Fibroblast of lung (primary cell): ENCODE measurements around the gene TREM1. TPM values are rescaled to one million over a fixed set of nuclear protein-coding genes. Genes with fewer than 3 reads are reported as not detected.

Experiments used
- DNase-seq, 2 donors: peaks; one replicate each; pipeline versions ENCODE4 v3.0.0 to v3.0.0-alpha.2; 2010; ENCODE audit warnings: low read depth in 2 of 2
- H2AFZ ChIP-seq: 2 replicates; pipeline ENCODE4 v1.5.1; 2012; ENCODE audit warnings: low read length, control low read depth, inconsistent platforms
- H3K27ac ChIP-seq: 2 replicates; pipeline ENCODE4 v1.5.1; 2011; ENCODE audit warnings: low read length, control low read depth; ENCODE audit not compliant: insufficient read depth
- H3K27me3 ChIP-seq: 2 replicates; pipeline ENCODE4 v1.5.1; 2011; ENCODE audit warnings: mild to moderate bottlenecking, low read length; ENCODE audit not compliant: control insufficient read depth, insufficient read depth
- H3K36me3 ChIP-seq: 2 replicates; pipeline ENCODE4 v1.5.1; 2011; ENCODE audit warnings: low read length; ENCODE audit not compliant: control insufficient read depth, insufficient read depth
- H3K4me1 ChIP-seq: 2 replicates; pipeline ENCODE4 v1.5.1; 2011; ENCODE audit warnings: low read length; ENCODE audit not compliant: control insufficient read depth, insufficient read depth; ENCODE audit errors: extremely low read depth
- H3K4me2 ChIP-seq: 2 replicates; pipeline ENCODE4 v1.5.1; 2011; ENCODE audit warnings: low read length, control low read depth; ENCODE audit not compliant: insufficient read depth; ENCODE audit errors: extremely low read depth
- H3K4me3 ChIP-seq, 4 experiments: fragments of 200-600 bp in 1 of 4; sonication (generic) in 1 of 4; replicated peaks in 1 of 4; 2 replicates each; pipeline ENCODE4 v1.5.1; 2011 to 2016; ENCODE audit warnings: low read length in 4 of 4, low read depth in 3 of 4, mild to moderate bottlenecking in 3 of 4, control low read depth in 2 of 4, inconsistent platforms in 1 of 4, mixed read lengths in 1 of 4; ENCODE audit not compliant: insufficient read depth in 1 of 4; ENCODE audit errors: control extremely low read depth in 1 of 4
- H3K79me2 ChIP-seq: 2 replicates; pipeline ENCODE4 v1.5.1; 2012; ENCODE audit warnings: mild to moderate bottlenecking, low read length, inconsistent platforms; ENCODE audit not compliant: control insufficient read depth, insufficient read depth
- H3K9ac ChIP-seq: 2 replicates; pipeline ENCODE4 v1.5.1; 2011; ENCODE audit warnings: mild to moderate bottlenecking, low read length, control low read depth; ENCODE audit not compliant: insufficient read depth
- H3K9me3 ChIP-seq: 2 replicates; pipeline ENCODE4 v1.5.1; 2012; ENCODE audit warnings: low read depth, low read length; ENCODE audit not compliant: control insufficient read depth, insufficient read depth
- H4K20me1 ChIP-seq: 2 replicates; pipeline ENCODE4 v1.5.1; 2011; ENCODE audit warnings: low read length; ENCODE audit not compliant: control insufficient read depth, insufficient read depth; ENCODE audit errors: extremely low read depth
- CTCF ChIP-seq, 2 donors: IDR thresholded peaks in 1 of 2; conservative IDR thresholded peaks in 1 of 2; 1 replicate in 1 of 2; 2 replicates in 1 of 2; pipeline ENCODE4 v1.5.1; 2011 to 2012; ENCODE audit warnings: low read length in 2 of 2, control low read depth in 1 of 2, inconsistent platforms in 1 of 2, low read depth in 1 of 2, mild to moderate bottlenecking in 1 of 2
- EZH2 ChIP-seq: IDR thresholded peaks from 2 replicates; pipeline ENCODE4 v1.5.1; 2012; ENCODE audit warnings: low read length, control low read depth, mild to moderate bottlenecking; ENCODE audit errors: missing control alignments
- polyA plus RNA-seq, 2 donors: library from polyadenylated mRNA; depleted of rRNA in 1 of 2; stranded (reverse) in 1 of 2; unstranded in 1 of 2; fragments of >200 nt; gene quantifications; 2 replicates each; pipeline ENCODE4 v1.2.1, GENCODE V29; 2011 to 2012; ENCODE audit warnings: missing spikeins in 1 of 2
- total RNA-seq: library from RNA; depleted of rRNA; stranded (reverse); fragments of >200 nt; gene quantifications from 2 replicates; pipeline ENCODE4 v1.2.1, GENCODE V29; 2014

TREM1 gene
- total and polyA plus RNA-seq, 2 donors (not counting 1 experiment from before 2014, with no cell fraction given) = 0.25 TPM; not detected in 1

GRCh38 chr6:41277605-41278004 lies 8.9 kb downstream of the TREM1 start:
- no peak for DNase-seq
- no peak overlapping the region for H2AFZ ChIP-seq
- H3K79me2 ChIP-seq = no peaks in the 10 kb centered on the region
- no peaks in the 10 kb centered on the region for H3K4me1 ChIP-seq
- no peak overlapping the region for H3K4me2 ChIP-seq
- H3K27ac ChIP-seq = no peak overlapping the region
- no peak overlapping the region for H3K4me3 ChIP-seq
- no peaks in the 10 kb centered on the region for H3K9me3 ChIP-seq
- TF ChIP-seq EZH2 (no peak), CTCF (conservative IDR thresholded peaks at IDR 0.05 in 1 of 2, IDR thresholded peaks at IDR 0.05 in 1 of 2; ENCODE audit: low read depth in 1 of 2, low read length in 2 of 2) (no peak)
- no peak overlapping the region for H3K9ac ChIP-seq
- H3K27me3 ChIP-seq = no peaks in the 10 kb centered on the region
- no peaks in the 10 kb centered on the region for H3K36me3 ChIP-seq
- H4K20me1 ChIP-seq = no peaks in the 10 kb centered on the region

DNA sequence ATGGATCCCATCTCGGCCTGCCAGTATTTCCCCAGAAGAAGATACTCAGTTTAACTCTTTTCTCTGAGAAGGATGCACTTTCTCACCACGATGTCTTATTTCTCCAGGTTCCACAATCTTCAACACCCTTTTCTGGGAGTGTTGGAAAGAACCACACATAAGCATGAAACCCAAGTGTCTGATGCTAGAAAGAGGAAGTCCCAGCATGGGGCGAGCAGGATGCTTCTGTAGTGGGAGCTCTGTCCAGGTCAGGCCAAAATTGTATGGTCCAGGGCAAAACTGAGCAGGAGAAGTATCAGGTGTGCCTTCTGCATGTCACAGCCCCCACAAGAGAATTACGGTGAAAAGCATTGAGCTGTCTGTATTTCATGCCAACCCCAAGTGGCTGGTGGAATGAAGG lies 11.0 kb downstream of the TREM1 start:
- Histone ChIP-seq H3K9me3 (no peaks in the 10 kb centered on the region), H3K27ac (no peak overlapping the region), H3K36me3 (no peaks in the 10 kb centered on the region), H3K4me1 (no peaks in the 10 kb centered on the region), H3K4me2 (no peak overlapping the region), H2AFZ (no peak overlapping the region), H3K79me2 (no peaks in the 10 kb centered on the region), H3K4me3 (no peak overlapping the region), H3K27me3 (no peaks in the 10 kb centered on the region), H3K9ac (no peak overlapping the region), H4K20me1 (no peaks in the 10 kb centered on the region)
- no peak for DNase-seq
- TF ChIP-seq EZH2 (no peak), CTCF (conservative IDR thresholded peaks at IDR 0.05 in 1 of 2, IDR thresholded peaks at IDR 0.05 in 1 of 2; ENCODE audit: low read depth in 1 of 2, low read length in 2 of 2) (no peak)

DNA sequence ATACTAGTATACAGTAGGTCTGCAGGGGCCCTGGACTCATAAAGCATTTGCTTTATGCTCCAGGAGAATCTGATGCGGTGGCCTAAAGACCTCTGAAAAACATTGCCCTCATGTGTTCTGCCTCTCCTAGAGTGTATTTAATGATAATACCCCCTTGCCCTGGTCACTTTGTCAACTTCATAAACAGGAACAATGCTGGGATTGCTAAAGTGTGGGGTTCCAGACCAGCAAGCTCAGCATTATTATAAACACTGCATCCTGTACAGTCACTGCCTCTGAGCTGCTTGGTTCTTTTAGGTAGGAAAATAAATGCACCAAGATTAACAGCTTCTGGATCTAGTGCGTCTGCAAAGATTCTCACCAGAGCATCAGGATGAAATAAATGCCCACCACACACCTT lies 12.2 kb downstream of the TREM1 start:
- Histone ChIP-seq H3K4me3 (no peak overlapping the region), H3K9ac (no peak overlapping the region), H3K27ac (no peak overlapping the region), H3K4me1 (no peaks in the 10 kb centered on the region), H3K79me2 (no peaks in the 10 kb centered on the region), H2AFZ (no peak overlapping the region), H3K4me2 (no peak overlapping the region), H3K27me3 (no peaks in the 10 kb centered on the region), H3K36me3 (no peaks in the 10 kb centered on the region), H3K9me3 (no peaks in the 10 kb centered on the region), H4K20me1 (no peaks in the 10 kb centered on the region)
- DNase-seq = no peak
- no peak for TF ChIP-seq EZH2
- TF ChIP-seq CTCF (conservative IDR thresholded peaks at IDR 0.05 in 1 of 2, IDR thresholded peaks at IDR 0.05 in 1 of 2; ENCODE audit: low read depth in 1 of 2, low read length in 2 of 2) = no peak
